CD4-positive, alpha-beta T cell treated with Interferon alpha-2 for 1 hour (primary cell): ENCODE data around the gene LANCL2.
A peak's percentile ranks its signal among the peaks of the same experiment; 100 is the strongest.
"Not testable (repeated sequence)": the region's sequence is repeated elsewhere in the genome, so short reads cannot be mapped to it uniquely, and the experiment has no call there.

ENCODE experiments used
- DNase-seq, 2 donors: peaks; one replicate each; pipeline ENCODE4 v3.0.0-alpha.2; 2020 to 2022

Gene LANCL2

GRCh38 chr7:55363386-55364170 is 1.6 kb upstream of the LANCL2 start:
- no peak for DNase-seq

- DNase-seq: peak; percentile 95 to 96
Measured at GRCh38 chr7:55365675-55366460, 731 bp downstream of the LANCL2 start.

DNA sequence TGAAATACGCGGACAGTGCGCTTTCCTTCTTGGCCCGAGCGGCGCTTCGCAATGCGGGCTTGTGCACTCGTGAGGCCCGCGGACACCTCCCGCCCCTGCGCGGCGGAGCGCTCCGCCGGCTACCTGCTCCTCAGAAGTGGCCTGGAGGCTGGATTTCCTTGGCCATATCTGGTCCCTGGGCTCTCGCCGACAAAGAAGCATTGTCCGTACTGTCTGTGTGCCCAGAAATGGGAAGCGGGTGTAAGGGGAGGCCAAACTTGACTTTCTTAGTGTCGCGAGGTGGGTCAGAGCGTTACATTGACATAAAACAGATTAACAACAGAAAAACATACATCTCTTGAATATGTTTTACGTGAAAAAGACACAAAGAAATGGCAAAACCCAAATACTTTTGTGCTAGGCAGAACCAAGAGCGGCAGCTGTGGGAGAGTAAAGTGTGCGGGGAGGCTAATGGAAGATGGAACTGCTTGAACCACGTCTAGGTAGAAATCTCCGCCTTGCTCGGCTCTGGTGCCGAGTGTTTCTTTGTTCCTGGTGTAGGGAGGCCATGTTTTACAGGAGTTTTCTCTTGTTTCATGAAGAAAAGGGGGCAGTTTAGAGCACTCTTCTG is 1.4 kb downstream of the LANCL2 start:
- DNase-seq: peak in 1 of 2 donors; percentile 37

- DNase-seq: no peak
Measured at GRCh38 chr7:55367283-55367840, 2.2 kb downstream of the LANCL2 start.

DNA sequence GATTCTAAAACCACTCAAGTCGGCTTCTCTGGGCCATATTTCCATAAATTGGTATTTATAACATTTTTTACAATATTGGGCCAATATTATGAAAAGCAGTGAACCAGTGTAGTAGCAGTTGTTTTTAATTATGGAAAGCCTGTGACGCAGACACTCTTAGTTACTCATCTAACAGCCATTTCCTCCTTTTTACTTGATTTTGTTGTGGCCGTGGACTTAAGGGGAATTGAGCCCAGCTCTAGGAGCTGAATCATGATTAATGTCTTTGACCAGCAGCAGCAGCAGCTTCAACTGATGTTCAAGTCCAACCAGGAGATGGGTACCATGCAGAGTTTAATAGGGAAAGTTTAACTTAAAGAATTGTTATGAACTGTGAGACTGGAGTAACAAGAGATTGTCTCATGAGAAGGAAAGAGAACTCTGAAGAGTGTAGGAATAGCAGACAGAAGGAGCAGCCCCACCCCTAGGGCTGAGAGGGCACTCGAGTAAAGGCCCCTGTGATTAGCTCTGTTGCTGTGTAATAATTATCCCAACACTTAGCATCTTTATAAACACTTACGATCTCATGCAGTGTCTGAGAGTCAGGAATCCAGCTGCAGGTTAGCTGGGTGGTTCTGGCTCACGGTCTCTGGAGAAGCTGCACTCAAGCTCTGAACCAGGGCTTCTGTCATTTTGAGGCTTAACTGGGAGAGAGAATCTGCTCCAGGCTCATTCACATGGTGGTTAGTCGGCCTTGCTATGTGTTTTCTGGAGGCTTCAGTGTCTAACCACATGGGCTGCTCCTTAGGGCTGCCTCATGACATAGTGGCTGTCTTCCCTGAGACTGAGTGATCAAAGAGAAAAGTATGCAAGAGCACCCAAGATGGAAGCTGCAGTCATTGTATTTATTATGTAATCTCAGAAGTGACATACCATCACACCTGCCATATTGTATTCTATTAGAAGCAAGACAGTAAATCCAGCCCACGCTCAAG is 4.6 kb downstream of the LANCL2 start:
- no peak for DNase-seq

GRCh38 chr7:55374213-55374612 is 9.1 kb downstream of the LANCL2 start:
- DNase-seq: no peak

GRCh38 chr7:55375237-55375636 is 10.1 kb downstream of the LANCL2 start:
- no peak for DNase-seq

GRCh38 chr7:55377162-55377817 is 12.2 kb downstream of the LANCL2 start:
- DNase-seq: no peak

- no peak for DNase-seq
Measured at GRCh38 chr7:55379285-55379684, 14.1 kb downstream of the LANCL2 start.

- no peak for DNase-seq
Measured at GRCh38 chr7:55381189-55381588, 16.1 kb downstream of the LANCL2 start.

DNA sequence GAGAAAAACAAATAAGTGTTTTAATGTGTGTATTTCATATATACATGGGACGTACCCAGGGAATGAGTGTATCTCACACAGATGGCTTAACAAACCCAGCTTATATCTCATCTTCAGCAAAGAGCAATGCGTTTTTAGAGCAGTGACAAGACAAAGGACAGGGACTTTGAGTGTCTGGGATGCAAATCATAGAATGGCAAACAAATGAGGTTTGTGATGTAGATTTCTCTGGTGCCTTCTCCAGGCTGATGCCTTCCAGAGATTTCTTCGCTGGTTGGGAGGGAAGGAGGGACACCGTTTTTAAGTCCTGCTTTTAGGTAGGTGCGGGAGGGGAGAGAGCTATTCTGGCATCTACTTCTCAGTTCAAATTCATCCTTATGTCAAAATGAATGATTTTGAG is 16.6 kb downstream of the LANCL2 start:
- DNase-seq: no peak

DNA sequence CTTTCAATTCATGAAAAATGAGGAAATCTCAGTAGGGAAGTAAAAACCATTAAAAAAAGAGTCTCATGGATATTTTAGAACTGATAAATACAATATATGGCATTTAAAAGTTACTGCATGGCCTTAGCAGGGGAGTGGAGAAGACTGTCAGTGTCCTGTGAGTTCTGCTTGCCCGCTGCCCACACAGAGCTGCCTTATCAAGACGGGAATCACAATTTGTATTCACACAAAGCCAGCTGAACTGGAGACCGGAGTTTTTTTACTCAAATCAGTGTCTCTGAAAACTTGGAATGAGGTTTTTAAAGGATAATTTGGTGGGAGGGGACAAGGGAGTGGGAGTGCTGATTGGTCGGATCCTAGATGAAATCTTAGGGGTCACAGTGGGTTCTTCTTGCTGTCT is 17.1 kb downstream of the LANCL2 start:
- DNase-seq: no peak

- no peak for DNase-seq
Measured at GRCh38 chr7:55386541-55386940, 21.4 kb downstream of the LANCL2 start.

GRCh38 chr7:55387062-55387965 is 22.2 kb downstream of the LANCL2 start:
- no peak for DNase-seq

DNA sequence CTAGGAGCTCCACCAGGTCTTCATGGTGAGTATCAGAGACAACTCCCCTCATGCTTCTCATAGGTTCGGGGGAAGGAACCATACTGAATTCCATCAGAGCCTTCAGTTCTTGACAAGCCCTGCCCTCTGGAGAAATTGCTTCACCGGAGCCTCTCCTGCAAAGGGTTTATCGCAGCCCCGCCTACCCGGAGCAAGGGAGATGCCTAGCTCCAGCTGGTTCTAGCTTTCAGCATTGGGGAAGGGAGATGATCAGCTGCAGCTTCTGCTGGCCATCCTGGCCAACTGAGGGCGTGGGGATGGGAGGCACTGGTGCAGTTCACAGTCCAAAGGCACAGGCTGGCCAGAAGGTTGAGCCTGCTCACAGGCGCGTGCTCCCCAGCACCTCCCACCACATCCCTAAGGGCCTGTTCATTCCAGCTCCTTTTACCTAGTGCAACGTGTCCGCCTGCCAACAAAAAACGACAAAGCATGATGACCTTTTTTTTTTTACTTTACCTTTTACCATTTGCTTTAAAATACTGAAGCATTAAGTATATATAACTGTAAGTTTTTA is 31.2 kb downstream of the LANCL2 start:
- DNase-seq: no peak

- no peak for DNase-seq
Measured at GRCh38 chr7:55397617-55398016, 32.5 kb downstream of the LANCL2 start.

GRCh38 chr7:55400191-55400590 is 35.1 kb downstream of the LANCL2 start:
- no peak for DNase-seq

- not testable (repeated sequence) for DNase-seq
Measured at GRCh38 chr7:55402506-55402905, 37.4 kb downstream of the LANCL2 start.

DNA sequence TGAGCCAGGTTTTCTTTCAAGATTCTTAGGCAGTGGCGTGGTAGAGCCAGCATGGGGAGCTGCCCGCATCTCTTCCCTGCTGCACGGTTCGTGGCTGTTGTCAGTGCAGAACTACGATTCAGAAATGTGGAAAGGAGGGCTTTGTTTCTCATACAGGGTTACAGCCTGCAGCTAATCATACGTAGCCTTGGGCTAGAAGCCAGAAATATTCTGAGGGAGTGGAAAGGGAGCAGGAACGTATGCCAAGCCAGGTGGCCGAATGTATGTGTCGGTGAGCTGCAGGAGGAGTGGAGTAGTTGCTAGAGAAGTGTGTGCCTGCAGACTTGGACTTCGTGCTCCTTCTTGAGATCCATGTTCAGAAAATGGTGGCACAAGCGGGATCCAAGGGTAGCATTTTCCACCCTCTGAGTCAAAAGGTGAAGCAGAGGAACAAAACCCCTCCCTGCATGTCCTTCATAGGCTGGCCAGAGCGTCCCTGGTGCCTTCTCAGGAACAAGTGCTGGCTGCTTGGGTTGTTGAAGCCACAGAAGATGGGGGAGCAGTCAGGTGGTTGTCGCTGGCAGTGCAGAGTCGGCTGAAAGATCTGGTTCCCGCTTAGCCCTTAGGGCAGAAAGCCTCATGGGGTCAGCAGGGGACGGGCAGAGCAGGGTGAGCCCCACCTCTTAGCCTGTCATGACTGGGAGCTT is 40.9 kb downstream of the LANCL2 start:
- no peak for DNase-seq
